SK-N-SH (cell line): ENCODE results near the gene ADAMTS3. TPM values are rescaled to one million over a fixed set of nuclear protein-coding genes. Genes with fewer than 3 reads are reported as not detected.

Experiments used
- CTCF ChIA-PET: fragments of 300-600, 350-600 bp; formaldehyde crosslinking; extraction: SDS; loops from one replicate; lab custom pipeline; 2021; lab: Yijun Ruan, JAX
- POLR2A ChIA-PET: fragments of 350-600 bp; sonication (Branson Sonifier 250); formaldehyde crosslinking; extraction: SDS; loops from one replicate; lab custom pipeline; 2020; ENCODE audit warnings: antibody characterized with exemption, inconsistent platforms; lab: Yijun Ruan, JAX
- DNase-seq: peaks from one replicate; pipeline ENCODE4 v3.0.0; 2012
- H2AFZ ChIP-seq: fragments of 200-600 bp; sonication (generic); 2 replicates; pipeline ENCODE4 v1.8.1; 2016; ENCODE audit warnings: antibody characterized with exemption, mild to moderate bottlenecking, low read depth
- H3F3A ChIP-seq: fragments of 200-600 bp; sonication (generic); replicated peaks from 2 replicates; pipeline ENCODE3; 2016; ENCODE audit warnings: antibody characterized with exemption, mild to moderate bottlenecking; ENCODE audit not compliant: insufficient read depth
- H3K27ac ChIP-seq, 2 experiments: fragments of 200-500 bp in 1 of 2; fragments of 200-600 bp in 1 of 2; sonication (Bioruptor generic) in 1 of 2; sonication (generic), shearing (Covaris generic) in 1 of 2; 2 replicates each; pipeline versions ENCODE4 v1.5.1 to v1.6.1; 2014 to 2016; ENCODE audit warnings: low read depth in 2 of 2, inconsistent platforms in 1 of 2, low read length in 1 of 2, mild to moderate bottlenecking in 1 of 2, mixed read lengths in 1 of 2
- H3K27me3 ChIP-seq: fragments of 200-600 bp; sonication (generic), shearing (Covaris generic); 2 replicates; pipeline ENCODE4 v1.6.1; 2016; ENCODE audit warnings: mixed run types; ENCODE audit not compliant: insufficient read depth
- H3K36me3 ChIP-seq, 2 experiments: fragments of 200-500 bp in 1 of 2; fragments of 200-600 bp in 1 of 2; sonication (Bioruptor generic) in 1 of 2; sonication (generic) in 1 of 2; replicated peaks in 1 of 2; 2 replicates each; pipeline versions ENCODE3 to v1.5.1; 2014 to 2016; ENCODE audit warnings: low read length in 1 of 2, mild to moderate bottlenecking in 1 of 2; ENCODE audit not compliant: insufficient read depth in 2 of 2, control insufficient read depth in 1 of 2
- H3K4me1 ChIP-seq, 2 experiments: fragments of 200-500 bp in 1 of 2; fragments of 200-600 bp in 1 of 2; sonication (Bioruptor generic) in 1 of 2; sonication (generic), shearing (Covaris generic) in 1 of 2; 2 replicates each; pipeline versions ENCODE4 v1.5.1 to v1.6.1; 2014 to 2016; ENCODE audit warnings: low read depth in 1 of 2, low read length in 1 of 2, mixed run types in 1 of 2; ENCODE audit not compliant: insufficient read depth in 2 of 2, control insufficient read depth in 1 of 2
- H3K4me2 ChIP-seq: fragments of 200-600 bp; sonication (generic), shearing (Covaris generic); 2 replicates; pipeline ENCODE4 v1.6.1; 2017; ENCODE audit warnings: mixed run types
- H3K4me3 ChIP-seq, 2 experiments: fragments of 200-500 bp in 1 of 2; fragments of 200-600 bp in 1 of 2; sonication (Bioruptor generic) in 1 of 2; sonication (generic), shearing (Covaris generic) in 1 of 2; 2 replicates each; pipeline versions ENCODE4 v1.5.1 to v1.8.1; 2014 to 2016; ENCODE audit warnings: low read depth in 2 of 2, inconsistent platforms in 1 of 2, low read length in 1 of 2, mild to moderate bottlenecking in 1 of 2, mixed read lengths in 1 of 2, moderate library complexity in 1 of 2
- H3K79me2 ChIP-seq: fragments of 200-600 bp; sonication (generic); 2 replicates; pipeline ENCODE4 v1.8.1; 2017; ENCODE audit warnings: mild to moderate bottlenecking; ENCODE audit not compliant: insufficient read depth
- H3K9ac ChIP-seq: fragments of 200-600 bp; sonication (generic); 2 replicates; pipeline ENCODE4 v1.6.1; 2017; ENCODE audit warnings: mixed run types
- H3K9me2 ChIP-seq: fragments of 200-600 bp; sonication (generic); 2 replicates; pipeline ENCODE4 v1.6.1; 2017; ENCODE audit warnings: mixed run types
- H3K9me3 ChIP-seq: fragments of 200-600 bp; sonication (generic); 2 replicates; pipeline ENCODE4 v1.6.1; 2017; ENCODE audit warnings: mixed run types, mild to moderate bottlenecking, moderate library complexity
- H4K20me1 ChIP-seq: fragments of 200-600 bp; sonication (generic); 2 replicates; pipeline ENCODE4 v1.6.1; 2017; ENCODE audit warnings: mild to moderate bottlenecking, mixed run types; ENCODE audit not compliant: insufficient read depth
- CTCF ChIP-seq: fragments of 200-600 bp; sonication (generic); IDR thresholded peaks from 2 replicates; pipeline ENCODE4 v1.6.1; 2017; ENCODE audit warnings: antibody characterized with exemption, mild to moderate bottlenecking, moderate library complexity
- ELF1 ChIP-seq: IDR thresholded peaks from 2 replicates; pipeline ENCODE4 v1.4.0; 2012
- FOXJ3 ChIP-seq: sonication (generic); formaldehyde crosslinking; IDR thresholded peaks from 2 replicates; pipeline ENCODE4 v1.5.1; 2020; ENCODE audit warnings: mild to moderate bottlenecking, missing genetic modification reagents
- FOXM1 ChIP-seq: IDR thresholded peaks from 2 replicates; pipeline ENCODE4 v1.4.0; 2012; ENCODE audit warnings: low read depth, mild to moderate bottlenecking
- MXI1 ChIP-seq: IDR thresholded peaks from 2 replicates; pipeline ENCODE4 v1.6.1; 2012; ENCODE audit warnings: mild to moderate bottlenecking, low read depth, low read length, improper control_type of control experiment
- NRF1 ChIP-seq: IDR thresholded peaks from 2 replicates; pipeline ENCODE4 v1.6.1; 2012; ENCODE audit warnings: low read depth, mild to moderate bottlenecking, low read length
- PBX3 ChIP-seq: IDR thresholded peaks from 2 replicates; pipeline ENCODE4; 2012
- POLR2AphosphoS5 ChIP-seq: IDR thresholded peaks from 2 replicates; pipeline ENCODE4 v1.6.1; 2012; ENCODE audit warnings: low read depth, low read length
- RAD21 ChIP-seq: IDR thresholded peaks from 2 replicates; pipeline ENCODE4 v1.6.1; 2012; ENCODE audit warnings: mild to moderate bottlenecking, low read length
- RFX5 ChIP-seq: IDR thresholded peaks from 2 replicates; pipeline ENCODE4 v1.6.1; 2012; ENCODE audit warnings: mild to moderate bottlenecking, improper control_type of control experiment, low read length
- SIN3A ChIP-seq: IDR thresholded peaks from 2 replicates; pipeline ENCODE4 v1.6.1; 2012; ENCODE audit warnings: low read depth, mild to moderate bottlenecking, low read length, moderate library complexity, borderline replicate concordance
- SMC3 ChIP-seq: IDR thresholded peaks from 2 replicates; pipeline ENCODE4 v1.6.1; 2012; ENCODE audit warnings: low read depth, low read length, improper control_type of control experiment
- TEAD4 ChIP-seq: IDR thresholded peaks from 2 replicates; pipeline ENCODE4 v1.4.0; 2012; ENCODE audit warnings: mild to moderate bottlenecking, borderline replicate concordance; ENCODE audit not compliant: insufficient read depth
- USF1 ChIP-seq: IDR thresholded peaks from 2 replicates; pipeline ENCODE4 v1.4.0; 2012; ENCODE audit warnings: low read depth, borderline replicate concordance
- YY1 ChIP-seq: IDR thresholded peaks from 2 replicates; pipeline ENCODE4 v1.4.0; 2012; ENCODE audit warnings: low read depth, mild to moderate bottlenecking
- WGBS: methylation state at CpG from one replicate; pipeline ENCODE4 v1.1.6; 2017; ENCODE audit warnings: low lambda C conversion rate; 5-methylcytosine and 5-hydroxymethylcytosine counted together
- polyA plus RNA-seq, 3 experiments: library from polyadenylated mRNA; depleted of rRNA; stranded (reverse); fragments of >200 nt; gene quantifications; 2 replicates each; pipeline ENCODE4 v1.2.3, GENCODE V29; 2012

Gene ADAMTS3
- polyA plus RNA-seq, 1 of the 3 experiments (the other 2 are of a cell fraction) = 0.99 TPM

GRCh38 chr4:72471816-72472215 lies 97.2 kb downstream of the ADAMTS3 start:
- Histone ChIP-seq H3K9me3 (no peaks in the 10 kb centered on the region), H3K4me3 (no peak overlapping the region), H3K36me3 (no peaks in the 10 kb centered on the region), H4K20me1 (no peaks in the 10 kb centered on the region), H3K4me1 (peaks cover 0 to 3% of the 10 kb centered on the region in 2 experiments; a peak in 2 of 4 replicates), H3K9me2 (no peaks in the 10 kb centered on the region), H3K27ac (no peak overlapping the region), H2AFZ (no peak overlapping the region), H3K9ac (no peak overlapping the region), H3K27me3 (no peaks in the 10 kb centered on the region), H3F3A (no peaks in the 10 kb centered on the region), H3K79me2 (no peaks in the 10 kb centered on the region), H3K4me2 (no peak overlapping the region)
- ChIA-PET POLR2A (no interaction called here), CTCF (interaction anchor here (1.1 to 3.7 kb wide), 3 partner anchors 33 to 145 kb away, joined by 3 to 21 read pairs (median 4); no protein-coding TSS in a partner anchor)
- 84% methylated on average over 2 of the region's 2 CpGs for WGBS
- TF ChIP-seq FOXJ3 = no peak
- TF ChIP-seq RFX5 = no peak
- no peak for TF ChIP-seq TEAD4
- no peak for TF ChIP-seq ELF1
- no peak for TF ChIP-seq FOXM1
- TF ChIP-seq USF1 = no peak
- TF ChIP-seq YY1 = no peak
- TF ChIP-seq SMC3 = no peak
- no peak for DNase-seq

GRCh38 chr4:72468904-72469502 lies 100.0 kb downstream of the ADAMTS3 start:
- Histone ChIP-seq H4K20me1 (no peaks in the 10 kb centered on the region), H3K27ac (no peak overlapping the region; a peak in 1 of 4 replicates), H3K4me3 (no peak overlapping the region; a peak in 1 of 4 replicates), H3K9me2 (no peaks in the 10 kb centered on the region), H3K9ac (no peak overlapping the region), H3K4me2 (no peak overlapping the region), H3K27me3 (no peaks in the 10 kb centered on the region), H3K9me3 (no peaks in the 10 kb centered on the region), H3F3A (no peaks in the 10 kb centered on the region), H3K36me3 (no peaks in the 10 kb centered on the region), H3K4me1 (peaks cover 0 to 4% of the 10 kb centered on the region in 2 experiments; a peak in 2 of 4 replicates), H3K79me2 (no peaks in the 10 kb centered on the region), H2AFZ (no peak overlapping the region)
- no peak for DNase-seq
- ChIA-PET POLR2A (no interaction called here), CTCF (interaction anchor here (0.8 to 4.5 kb wide), 11 partner anchors 13 to 184 kb away, joined by 3 to 54 read pairs (median 4); no protein-coding TSS in a partner anchor)
- 6% methylated on average over 1 of the region's 1 CpG for WGBS
- TF ChIP-seq PBX3 = peak; percentile 52; the same call in 1 of the 2 replicates
- peak; percentile 18; the same call in 1 of the 2 replicates for TF ChIP-seq MXI1
- TF ChIP-seq SMC3 = peak; percentile 62
- peak; percentile 65 for TF ChIP-seq RAD21
- TF ChIP-seq POLR2AphosphoS5 = no peak
- no peak for TF ChIP-seq SIN3A
- TF ChIP-seq CTCF = peak; percentile 80
- TF ChIP-seq NRF1 = no peak
